ENCODE data around the gene STPG4. TPM values are rescaled to one million over a fixed set of nuclear protein-coding genes. Genes with fewer than 3 reads are reported as not detected.

Gene STPG4
- total and polyA plus RNA-seq, 2 donors from 2014 or later = not detected

- no peaks in the 10 kb centered on the region for H3K27me3 ChIP-seq (ENCODE audit: control insufficient read depth, insufficient read depth, low read length)
- FAIRE-seq (no peak), DNase-seq (peak in 1 of 5 donors; percentile 43)
- H3K27ac ChIP-seq (ENCODE audit: low read depth in 2 of 2, low read length in 2 of 2) = peak overlapping the region; percentile 38
- H3K4me1 ChIP-seq (ENCODE audit: control insufficient read depth in 2 of 3, insufficient read depth in 2 of 3, low read depth in 1 of 3, low read length in 3 of 3) = peaks cover 0 to 18% (median 13%) of the 10 kb centered on the region in 3 donors
- H3K36me3 ChIP-seq (ENCODE audit: control insufficient read depth in 2 of 3, insufficient read depth in 3 of 3, low read length in 3 of 3) = peaks cover 0 to 3% (median 0%) of the 10 kb centered on the region in 3 donors
- no peaks in the 10 kb centered on the region for H3K9me3 ChIP-seq (ENCODE audit: control insufficient read depth in 2 of 3, insufficient read depth in 1 of 3, low read length in 3 of 3)
- no peak overlapping the region for H3K9ac ChIP-seq (ENCODE audit: low read length in 3 of 3)
- intact Hi-C loops (cut with DNase I) = no loop called here
- H3K4me3 ChIP-seq (ENCODE audit: low read length in 3 of 3) = no peak overlapping the region
- TF ChIP-seq, protein P1, sequence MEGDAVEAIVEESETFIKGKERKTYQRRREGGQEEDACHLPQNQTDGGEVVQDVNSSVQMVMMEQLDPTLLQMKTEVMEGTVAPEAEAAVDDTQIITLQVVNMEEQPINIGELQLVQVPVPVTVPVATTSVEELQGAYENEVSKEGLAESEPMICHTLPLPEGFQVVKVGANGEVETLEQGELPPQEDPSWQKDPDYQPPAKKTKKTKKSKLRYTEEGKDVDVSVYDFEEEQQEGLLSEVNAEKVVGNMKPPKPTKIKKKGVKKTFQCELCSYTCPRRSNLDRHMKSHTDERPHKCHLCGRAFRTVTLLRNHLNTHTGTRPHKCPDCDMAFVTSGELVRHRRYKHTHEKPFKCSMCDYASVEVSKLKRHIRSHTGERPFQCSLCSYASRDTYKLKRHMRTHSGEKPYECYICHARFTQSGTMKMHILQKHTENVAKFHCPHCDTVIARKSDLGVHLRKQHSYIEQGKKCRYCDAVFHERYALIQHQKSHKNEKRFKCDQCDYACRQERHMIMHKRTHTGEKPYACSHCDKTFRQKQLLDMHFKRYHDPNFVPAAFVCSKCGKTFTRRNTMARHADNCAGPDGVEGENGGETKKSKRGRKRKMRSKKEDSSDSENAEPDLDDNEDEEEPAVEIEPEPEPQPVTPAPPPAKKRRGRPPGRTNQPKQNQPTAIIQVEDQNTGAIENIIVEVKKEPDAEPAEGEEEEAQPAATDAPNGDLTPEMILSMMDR (IDR thresholded peaks at IDR 0.05; ENCODE audit: borderline replicate concordance, extremely low read depth, insufficient read depth) = no peak
Measured at GRCh38 chr2:47058003-47058931, 96.8 kb downstream of the STPG4 start.

GRCh38 chr2:47057687-47058002, 97.5 kb downstream of the STPG4 start:
- Histone ChIP-seq H3K4me1 (ENCODE audit: control insufficient read depth in 2 of 3, insufficient read depth in 2 of 3, low read depth in 1 of 3, low read length in 3 of 3) (peaks cover 0 to 18% (median 13%) of the 10 kb centered on the region in 3 donors), H3K9ac (ENCODE audit: low read length in 3 of 3) (no peak overlapping the region)

GRCh38 chr2:47056868-47057686, 98.0 kb downstream of the STPG4 start:
- Histone ChIP-seq H3K9me3 (ENCODE audit: control insufficient read depth in 2 of 3, insufficient read depth in 1 of 3, low read length in 3 of 3) (no peaks in the 10 kb centered on the region), H3K4me3 (ENCODE audit: low read length in 3 of 3) (no peak overlapping the region), H3K4me1 (ENCODE audit: control insufficient read depth in 2 of 3, insufficient read depth in 2 of 3, low read depth in 1 of 3, low read length in 3 of 3) (peaks cover 0 to 18% (median 13%) of the 10 kb centered on the region in 3 donors), H3K36me3 (ENCODE audit: control insufficient read depth in 2 of 3, insufficient read depth in 3 of 3, low read length in 3 of 3) (peaks cover 0 to 3% (median 0%) of the 10 kb centered on the region in 3 donors), H3K27me3 (ENCODE audit: control insufficient read depth, insufficient read depth, low read length) (no peaks in the 10 kb centered on the region), H3K27ac (ENCODE audit: low read depth in 2 of 2, low read length in 2 of 2) (peak overlapping the region; percentile 41 to 47), H3K9ac (ENCODE audit: low read length in 3 of 3) (no peak overlapping the region)
- intact Hi-C loops (cut with DNase I) = no loop called here
- TF ChIP-seq, protein P1 (IDR thresholded peaks at IDR 0.05; ENCODE audit: borderline replicate concordance, extremely low read depth, insufficient read depth) = no peak
- FAIRE-seq = no peak
- DNase-seq = peak in 1 of 5 donors; percentile 85

More at GRCh38 chr2:47057687-47058002, 97.5 kb downstream of the STPG4 start:
- Histone ChIP-seq H3K27me3 (ENCODE audit: control insufficient read depth, insufficient read depth, low read length) (no peaks in the 10 kb centered on the region), H3K4me3 (ENCODE audit: low read length in 3 of 3) (no peak overlapping the region), H3K9me3 (ENCODE audit: control insufficient read depth in 2 of 3, insufficient read depth in 1 of 3, low read length in 3 of 3) (no peaks in the 10 kb centered on the region), H3K36me3 (ENCODE audit: control insufficient read depth in 2 of 3, insufficient read depth in 3 of 3, low read length in 3 of 3) (peaks cover 0 to 3% (median 0%) of the 10 kb centered on the region in 3 donors), H3K27ac (ENCODE audit: low read depth in 2 of 2, low read length in 2 of 2) (peak overlapping the region; percentile 20 to 26)
- no peak for FAIRE-seq
- DNase-seq = no peak
- intact Hi-C loops (cut with DNase I) = no loop called here
- TF ChIP-seq, protein P1 (IDR thresholded peaks at IDR 0.05; ENCODE audit: borderline replicate concordance, extremely low read depth, insufficient read depth) = no peak

Measured in kidney (tissue), 14 donors.